Putamen (tissue), 1 donor: Measurements from ENCODE around the gene GUCA1A.
"Not testable (repeated sequence)": the region's sequence is repeated elsewhere in the genome, so short reads cannot be mapped to it uniquely, and the experiment has no call there.

Source experiments
- DNase-seq: peaks from one replicate; pipeline ENCODE4 v3.0.0-alpha.2; 2016; ENCODE audit warnings: low spot score

The GUCA1A gene

GRCh38 chr6:42210551-42210950 lies 37.4 kb downstream of the GUCA1A start:
- no peak for DNase-seq

- DNase-seq, result no peak
These were observed 38.6 kb downstream of the GUCA1A start for GRCh38 chr6:42211726-42212125.

- DNase-seq, result no peak
These were observed 39.3 kb downstream of the GUCA1A start for GRCh38 chr6:42212442-42212841.

- DNase-seq, result not testable (repeated sequence)
These were observed 43.3 kb downstream of the GUCA1A start for GRCh38 chr6:42216495-42216894.

- peak; percentile 1 for DNase-seq
These were observed 44.0 kb downstream of the GUCA1A start for GRCh38 chr6:42217157-42217518.

GRCh38 chr6:42217519-42218367 lies 44.6 kb downstream of the GUCA1A start, which contains the start of gene MRPS10:
Gene MRPS10, minus strand, starts transcription at chr6:42217861. Its CDS starts 12 bp downstream, at chr6:42217849.
- DNase-seq, result peak; percentile 94

GRCh38 chr6:42220807-42221206 lies 47.6 kb downstream of the GUCA1A start:
- DNase-seq, result no peak

GRCh38 chr6:42221546-42221945 lies 48.4 kb downstream of the GUCA1A start:
- no peak for DNase-seq

GRCh38 chr6:42222448-42222847 lies 49.3 kb downstream of the GUCA1A start:
- no peak for DNase-seq

GRCh38 chr6:42224222-42225028 lies 51.3 kb downstream of the GUCA1A start:
- no peak for DNase-seq

GRCh38 chr6:42225029-42225339 lies 51.8 kb downstream of the GUCA1A start:
- DNase-seq, result no peak

GRCh38 chr6:42225419-42225818 lies 52.3 kb downstream of the GUCA1A start:
- DNase-seq, result no peak

GRCh38 chr6:42226161-42226611 lies 53.0 kb downstream of the GUCA1A start:
- DNase-seq, result no peak

GRCh38 chr6:42226645-42227143 lies 53.5 kb downstream of the GUCA1A start:
- no peak for DNase-seq

GRCh38 chr6:42227173-42227850 lies 54.1 kb downstream of the GUCA1A start:
- DNase-seq, result no peak

GRCh38 chr6:42228305-42228704 lies 55.1 kb downstream of the GUCA1A start:
- DNase-seq, result no peak
